Measurements from ENCODE around the gene SMNDC1. TPM values are rescaled to one million over a fixed set of nuclear protein-coding genes. Genes with fewer than 3 reads are reported as not detected.

Gene SMNDC1
- total and polyA plus RNA-seq, 2 of the 4 experiments (the other 2 are of a cell fraction) = 3.9 to 15.1 TPM

- no peak overlapping the region for H3K4me3 ChIP-seq (ENCODE audit: insufficient read depth, low read depth, low read length)
- no peaks in the 10 kb centered on the region; the same call in 1 of the 2 replicates for H3K4me1 ChIP-seq (ENCODE audit: control insufficient read depth, insufficient read depth, low read length)
- H2AFZ ChIP-seq (replicated peaks; ENCODE audit: low read length, poor library complexity) = no peak overlapping the region
- H3K9me1 ChIP-seq (ENCODE audit: insufficient read depth, low read length) = no peaks in the 10 kb centered on the region
- H3K14ac ChIP-seq (replicated peaks; ENCODE audit: low read depth, low read length) = no peak overlapping the region
- no peak overlapping the region for H3K23ac ChIP-seq (ENCODE audit: low read depth, low read length)
- ATAC-seq (ENCODE audit: low read depth) = peak; percentile 97
- BruUV-seq (replicated peaks) = no TSS peak
- in situ Hi-C loops (cut with MboI; ENCODE audit: low sequenced_read_pairs) (no loop called here), dilution Hi-C loops (cut with HindIII; ENCODE audit: low sequenced_read_pairs, unreplicated experiment) (no loop called here), intact Hi-C loops (cut with micrococcal nuclease) (no loop called here)
- TF ChIP-seq SMC3 (IDR thresholded peaks at IDR 0.05; ENCODE audit: low read depth, low read length) = no peak
- no peak overlapping the region for H2AK9ac ChIP-seq (replicated peaks; ENCODE audit: low read depth, low read length, poor library complexity)
- WGBS, 2 experiments (ENCODE audit: extremely low coverage in 2 of 2, insufficient read length in 1 of 2) = no CpG with 5 or more reads among the region's 1 CpG
- no peak overlapping the region for H3K9ac ChIP-seq (ENCODE audit: low read depth, low read length)
- no peak overlapping the region for H3K56ac ChIP-seq (ENCODE audit: extremely low read depth, insufficient read depth, low read length)
- no peak overlapping the region for H4K5ac ChIP-seq (ENCODE audit: low read depth, low read length)
- H3K27ac ChIP-seq (ENCODE audit: insufficient read depth, low read length) = no peak overlapping the region
- H3K18ac ChIP-seq (ENCODE audit: low read depth, low read length) = no peak overlapping the region
- H3K27me3 ChIP-seq (ENCODE audit: control insufficient read depth, insufficient read depth, low read length) = no peaks in the 10 kb centered on the region
- no peaks in the 10 kb centered on the region for H3K36me3 ChIP-seq (ENCODE audit: control insufficient read depth, insufficient read depth, low read length)
- no peak overlapping the region for H4K8ac ChIP-seq (ENCODE audit: low read depth in 2 of 2, low read length in 2 of 2)
- no peak overlapping the region for H2BK5ac ChIP-seq (ENCODE audit: low read depth, low read length, poor library complexity, severe bottlenecking)
- no peak overlapping the region for H3K4me2 ChIP-seq (ENCODE audit: low read depth, low read length)
- DNase-seq = peak; percentile 60
- H4K20me1 ChIP-seq (ENCODE audit: insufficient read depth, low read length) = no peaks in the 10 kb centered on the region
- no peak overlapping the region for H2BK120ac ChIP-seq (ENCODE audit: low read depth, low read length)
- CTCF ChIA-PET = interaction anchor here (0.6 to 1.6 kb wide), 3 partner anchors 13 to 24 kb away, joined by 3 to 7 read pairs (median 5); no protein-coding TSS in a partner anchor
- no peaks in the 10 kb centered on the region for H3K79me1 ChIP-seq (ENCODE audit: low read depth in 1 of 2, low read length in 2 of 2)
- POLR2A ChIA-PET (ENCODE audit: unreplicated experiment) = no interaction called here
- no peak overlapping the region for H2AK5ac ChIP-seq (ENCODE audit: low read depth, low read length)
- no peak overlapping the region for H3K4ac ChIP-seq (ENCODE audit: low read depth, low read length)
- no peaks in the 10 kb centered on the region for H3K9me3 ChIP-seq (ENCODE audit: control insufficient read depth, insufficient read depth, low read length)
- H4K91ac ChIP-seq (ENCODE audit: insufficient read depth, low read depth, low read length) = no peak overlapping the region
- H2BK20ac ChIP-seq (ENCODE audit: low read depth, low read length) = no peak overlapping the region
- H2BK15ac ChIP-seq (ENCODE audit: low read depth, low read length) = no peak overlapping the region
Observed at GRCh38 chr10:110260746-110261477, 43.8 kb downstream of the SMNDC1 start.
